ENCODE data around the gene MTA2. TPM values are rescaled to one million over a fixed set of nuclear protein-coding genes. Genes with fewer than 3 reads are reported as not detected.

The MTA2 gene
- total and polyA plus RNA-seq, 7 donors: 28.8 to 86.3 (median 55.3) TPM

- intact Hi-C loops (cut with DNase I): loop anchor here (2.0 kb wide), 1 partner anchor 15 kb away; the partner anchor contains the start of gene TUT1
- TF ChIP-seq POLR2A (IDR thresholded peaks at IDR 0.05) (no peak), EP300 (IDR thresholded peaks at IDR 0.05) (no peak), CTCF (IDR thresholded peaks at IDR 0.05) (no peak), POLR2AphosphoS5 (IDR thresholded peaks at IDR 0.05) (no peak)
- Histone ChIP-seq H3K27me3 (no peaks in the 10 kb centered on the region), H3K4me3 (peak overlapping the region in 1 of 4 donors; percentile 64), H3K9me3 (no peaks in the 10 kb centered on the region), H3K36me3 (peaks cover 0 to 63% (median 29%) of the 10 kb centered on the region in 4 donors), H3K4me1 (peaks cover 0 to 41% (median 35%) of the 10 kb centered on the region in 4 donors), H3K27ac (peak overlapping the region; percentile 91 to 94 (median 93))
- 92 to 93% methylated on average over 14 of the region's 14 CpGs for WGBS, 2 donors
- no peak for DNase-seq
Observed at GRCh38 chr11:62575837-62576236, 25.8 kb downstream of the MTA2 start.

- Histone ChIP-seq H3K4me3 (peak overlapping the region in 3 of 4 donors; percentile 64 to 92 (median 75)), H3K27ac (peak overlapping the region; percentile 91 to 94 (median 93)), H3K9me3 (no peaks in the 10 kb centered on the region), H3K36me3 (peaks cover 4 to 64% (median 34%) of the 10 kb centered on the region in 4 donors), H3K27me3 (no peaks in the 10 kb centered on the region), H3K4me1 (peaks cover 0 to 47% (median 35%) of the 10 kb centered on the region in 4 donors)
- intact Hi-C loops (cut with DNase I): loop anchor here (2.0 kb wide), 1 partner anchor 16 kb away; the partner anchor contains the start of gene TUT1
- WGBS, 2 donors: 33 to 65% methylated on average over 17 of the region's 17 CpGs
- TF ChIP-seq CTCF (IDR thresholded peaks at IDR 0.05): no peak
- no peak for TF ChIP-seq POLR2A (IDR thresholded peaks at IDR 0.05)
- TF ChIP-seq POLR2AphosphoS5 (IDR thresholded peaks at IDR 0.05): no peak
- no peak for TF ChIP-seq EP300 (IDR thresholded peaks at IDR 0.05)
- DNase-seq: no peak
Observed at GRCh38 chr11:62575156-62575555, 26.5 kb downstream of the MTA2 start.

- peaks cover 0 to 53% (median 35%) of the 10 kb centered on the region in 4 donors for H3K4me1 ChIP-seq
- H3K4me3 ChIP-seq: peak overlapping the region; percentile 43 to 92 (median 70)
- H3K27ac ChIP-seq: peak overlapping the region; percentile 91 to 94 (median 93)
- H3K9me3 ChIP-seq: no peaks in the 10 kb centered on the region
- TF ChIP-seq POLR2A (IDR thresholded peaks at IDR 0.05) (peak in 1 of 2 donors; percentile 35), EP300 (IDR thresholded peaks at IDR 0.05) (no peak), POLR2AphosphoS5 (IDR thresholded peaks at IDR 0.05) (peak in 3 of 4 donors; percentile 28 to 55 (median 48))
- H3K36me3 ChIP-seq: peaks cover 4 to 64% (median 39%) of the 10 kb centered on the region in 4 donors
- DNase-seq: no peak
- 1% methylated on average over 33 of the region's 33 CpGs for WGBS, 2 donors
- intact Hi-C loops (cut with DNase I): loop anchor here (2.0 kb wide), 1 partner anchor 16 kb away; the partner anchor contains the start of gene TUT1
- H3K27me3 ChIP-seq: no peaks in the 10 kb centered on the region
Observed at GRCh38 chr11:62574363-62575071, 27.1 kb downstream of the MTA2 start.

GRCh38 chr11:62573592-62574362, 27.9 kb downstream of the MTA2 start, which contains the start of gene EEF1G:
Gene EEF1G (minus strand): TSS chr11:62573891. CDS start chr11:62573842, 49 bp downstream.
- H3K27ac ChIP-seq: peak within 1 kb of the TSS; percentile 91 to 94 (median 93)
- H3K27me3 ChIP-seq: no peaks in the 10 kb centered on the region
- TF ChIP-seq POLR2AphosphoS5 (IDR thresholded peaks at IDR 0.05): peak; percentile 77 to 97 (median 96)
- TF ChIP-seq POLR2A (IDR thresholded peaks at IDR 0.05): peak; percentile 92 to 93
- TF ChIP-seq CTCF (IDR thresholded peaks at IDR 0.05): no peak
- TF ChIP-seq EP300 (IDR thresholded peaks at IDR 0.05): peak in 1 of 4 donors; percentile 60
- DNase-seq: peak; percentile 99
- intact Hi-C loops (cut with DNase I): loop anchor here (2.0 kb wide), 1 partner anchor 17 kb away; the partner anchor contains the start of gene TUT1
- H3K9me3 ChIP-seq: no peaks in the 10 kb centered on the region
- 0% methylated on average over 46 of the region's 46 CpGs for WGBS, 2 donors
- H3K4me1 ChIP-seq: peaks cover 0 to 53% (median 35%) of the 10 kb centered on the region in 4 donors
- peaks cover 4 to 64% (median 44%) of the 10 kb centered on the region in 4 donors for H3K36me3 ChIP-seq
- H3K4me3 ChIP-seq: peak within 1 kb of the TSS; percentile 64 to 92 (median 78)

All from sigmoid colon (tissue), 7 donors.